Measurements from ENCODE around the gene SAXO2. TPM values are rescaled to one million over a fixed set of nuclear protein-coding genes. Genes with fewer than 3 reads are reported as not detected.
"Not testable (repeated sequence)": the region's sequence is repeated elsewhere in the genome, so short reads cannot be mapped to it uniquely, and the experiment has no call there.

SAXO2 gene
- 2.0 TPM for total RNA-seq

- ATAC-seq (peak; percentile 99), DNase-seq (ENCODE audit: low spot score) (peak; percentile 95)
- intact Hi-C loops (cut with DNase I), result no loop called here
Observed at GRCh38 chr15:82262422-82263026, at the start of gene SAXO2, which contains the start of gene EFL1. TSS of gene SAXO2 (plus strand) at chr15:82262818. CDS start at chr15:82262880, 62 bp downstream. TSS of gene EFL1 (minus strand) at chr15:82262734. CDS start at chr15:82261778, 956 bp downstream.

- ATAC-seq; DNase-seq (ENCODE audit: low spot score); intact Hi-C loops (cut with DNase I): not testable (repeated sequence)
Observed at GRCh38 chr15:82216092-82216491, 46.5 kb upstream of the SAXO2 start.

GRCh38 chr15:82221535-82221934 lies 41.1 kb upstream of the SAXO2 start:
- ATAC-seq; DNase-seq (ENCODE audit: low spot score): not testable (repeated sequence)

GRCh38 chr15:82228750-82229149 lies 33.9 kb upstream of the SAXO2 start:
- DNase-seq (ENCODE audit: low spot score) (no peak), ATAC-seq (no peak)
- intact Hi-C loops (cut with DNase I), result no loop called here

More at GRCh38 chr15:82221535-82221934, 41.1 kb upstream of the SAXO2 start:
- intact Hi-C loops (cut with DNase I), result not testable (repeated sequence)

- no peak for DNase-seq (ENCODE audit: low spot score)
- ATAC-seq, result no peak
- intact Hi-C loops (cut with DNase I), result no loop called here
Observed at GRCh38 chr15:82231233-82231632, 31.4 kb upstream of the SAXO2 start.

GRCh38 chr15:82231842-82232241 lies 30.8 kb upstream of the SAXO2 start:
- no peak for ATAC-seq
- intact Hi-C loops (cut with DNase I), result no loop called here
- DNase-seq (ENCODE audit: low spot score), result no peak

GRCh38 chr15:82237944-82238534 lies 24.6 kb upstream of the SAXO2 start:
- ATAC-seq; intact Hi-C loops (cut with DNase I); DNase-seq (ENCODE audit: low spot score): not testable (repeated sequence)

- no peak for DNase-seq (ENCODE audit: low spot score)
- intact Hi-C loops (cut with DNase I), result no loop called here
- ATAC-seq, result no peak
Observed at GRCh38 chr15:82239685-82240391, 22.8 kb upstream of the SAXO2 start.

GRCh38 chr15:82241836-82242499 lies 20.6 kb upstream of the SAXO2 start:
- ATAC-seq; DNase-seq (ENCODE audit: low spot score); intact Hi-C loops (cut with DNase I): not testable (repeated sequence)

- DNase-seq (ENCODE audit: low spot score); ATAC-seq; intact Hi-C loops (cut with DNase I): not testable (repeated sequence)
Observed at GRCh38 chr15:82243644-82244043, 19.0 kb upstream of the SAXO2 start.

- ATAC-seq; intact Hi-C loops (cut with DNase I): not testable (repeated sequence)
Observed at GRCh38 chr15:82245956-82246355, 16.7 kb upstream of the SAXO2 start.

GRCh38 chr15:82248261-82248660 lies 14.4 kb upstream of the SAXO2 start:
- ATAC-seq; DNase-seq (ENCODE audit: low spot score); intact Hi-C loops (cut with DNase I): not testable (repeated sequence)

More at GRCh38 chr15:82245956-82246355, 16.7 kb upstream of the SAXO2 start:
- not testable (repeated sequence) for DNase-seq (ENCODE audit: low spot score)

- peak; percentile 16 for ATAC-seq
- DNase-seq (ENCODE audit: low spot score); intact Hi-C loops (cut with DNase I): not testable (repeated sequence)
Observed at GRCh38 chr15:82261566-82262421, 824 bp upstream of the SAXO2 start.

GRCh38 chr15:82263350-82263749 lies 732 bp downstream of the SAXO2 start:
- DNase-seq (ENCODE audit: low spot score), result no peak
- ATAC-seq, result peak; percentile 9
- intact Hi-C loops (cut with DNase I), result no loop called here

- intact Hi-C loops (cut with DNase I); DNase-seq (ENCODE audit: low spot score): not testable (repeated sequence)
Observed at GRCh38 chr15:82267137-82267536, 4.5 kb downstream of the SAXO2 start.

GRCh38 chr15:82268454-82268853 lies 5.8 kb downstream of the SAXO2 start:
- DNase-seq (ENCODE audit: low spot score); ATAC-seq; intact Hi-C loops (cut with DNase I): not testable (repeated sequence)

More at GRCh38 chr15:82267137-82267536, 4.5 kb downstream of the SAXO2 start:
- ATAC-seq, result not testable (repeated sequence)

GRCh38 chr15:82272154-82272553 lies 9.5 kb downstream of the SAXO2 start:
- intact Hi-C loops (cut with DNase I), result no loop called here
- no peak for ATAC-seq
- DNase-seq (ENCODE audit: low spot score), result no peak

- ATAC-seq (no peak), DNase-seq (ENCODE audit: low spot score) (no peak)
- intact Hi-C loops (cut with DNase I), result no loop called here
Observed at GRCh38 chr15:82275410-82275809, 12.8 kb downstream of the SAXO2 start.

Data from sciatic nerve (tissue), 2 donors.